DMS79 treated with DMSO at 0.1 percent for 48 hours (cell line): ENCODE data around the gene SIRT5.

Source experiments
- DNase-seq: peaks from one replicate; lab custom pipeline; 2025; lab: John Stamatoyannopoulos, UW

The SIRT5 gene

DNA sequence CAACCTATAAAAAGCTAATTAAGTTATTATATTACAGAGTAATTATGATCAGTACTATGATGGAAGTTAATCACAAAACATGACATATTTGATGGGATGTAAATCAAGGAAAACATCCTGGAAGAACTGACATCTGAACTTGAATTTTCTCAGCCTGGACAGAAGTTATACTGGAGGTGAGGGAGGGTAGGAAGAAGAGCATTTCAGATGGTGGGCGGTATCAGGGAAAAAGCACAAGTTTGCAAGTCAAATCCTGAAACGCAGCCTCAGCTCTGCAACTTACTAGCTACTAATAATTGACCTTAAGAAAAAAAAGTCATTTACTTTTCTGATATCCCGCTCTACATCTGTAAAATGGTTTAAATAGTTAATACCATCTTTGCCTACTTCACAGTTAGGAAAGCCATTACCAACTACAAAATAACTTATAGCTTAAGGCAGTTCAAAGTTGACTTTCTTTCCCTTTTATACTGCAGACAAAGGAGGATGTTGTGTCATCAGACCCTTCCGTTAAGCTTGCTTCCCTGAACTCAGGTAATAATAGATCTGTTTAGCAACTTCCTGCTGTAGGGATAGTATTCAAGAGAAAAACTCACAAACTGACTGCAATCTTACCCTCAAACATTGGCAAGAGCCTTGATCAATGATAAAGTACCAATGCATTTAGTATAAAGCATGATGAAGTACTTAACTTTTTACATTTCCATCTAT lies 61.7 kb downstream of the SIRT5 start:
- DNase-seq = no peak

DNA sequence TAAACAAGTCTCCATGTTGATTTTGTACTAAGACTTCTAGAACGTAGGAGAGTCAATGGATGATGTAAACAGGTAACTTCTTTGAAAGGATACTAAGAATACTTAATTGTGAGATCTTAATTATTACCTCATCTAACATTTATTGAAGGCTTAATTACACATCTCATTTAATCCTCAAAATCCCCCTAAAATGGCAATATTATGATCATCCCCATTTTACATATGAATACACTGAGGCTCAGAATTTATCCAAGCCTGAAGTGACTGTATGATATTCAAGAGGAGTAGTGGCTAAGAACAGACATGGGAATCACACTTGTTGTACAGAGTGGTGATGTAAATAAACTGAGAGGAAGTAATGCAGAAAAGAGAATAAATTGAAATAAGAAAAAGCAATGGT lies 63.6 kb downstream of the SIRT5 start:
- no peak for DNase-seq

DNA sequence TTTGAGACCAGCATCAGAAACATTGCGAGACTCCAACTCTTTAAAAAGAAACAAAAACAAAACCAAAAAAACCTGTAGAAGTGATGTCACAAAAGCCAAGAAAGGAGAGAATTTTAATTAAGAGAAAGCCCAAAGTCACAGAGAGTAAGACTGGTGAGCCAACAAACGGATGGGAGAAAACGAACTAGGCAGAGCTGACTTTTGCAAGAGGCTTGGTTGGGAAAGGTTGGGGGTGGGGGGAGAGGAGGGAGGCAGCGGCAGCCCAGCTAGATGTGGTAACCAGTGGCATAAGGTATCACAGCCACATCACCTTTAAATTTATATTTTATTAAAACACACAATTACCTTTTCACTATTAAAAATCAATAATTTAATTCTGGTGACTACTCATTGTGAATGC lies 64.2 kb downstream of the SIRT5 start:
- DNase-seq = no peak

DNA sequence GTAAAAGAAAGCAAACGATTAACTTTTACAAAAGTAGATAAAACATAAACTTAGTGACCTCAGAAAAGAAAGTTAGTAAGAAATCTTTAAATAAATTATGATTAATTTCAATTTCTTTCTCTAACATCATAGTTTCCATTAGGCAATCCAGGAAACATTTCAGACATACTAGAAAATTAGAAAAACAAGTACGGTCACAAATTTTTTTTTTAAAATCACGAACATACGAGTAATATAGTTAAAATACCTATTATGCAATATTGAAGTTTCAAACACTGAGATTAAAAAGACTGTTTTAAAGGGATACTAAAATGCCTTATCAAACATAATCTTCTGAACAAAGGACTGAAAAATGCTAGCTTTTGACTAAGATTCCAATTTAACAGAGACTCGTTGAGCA lies 66.9 kb downstream of the SIRT5 start:
- DNase-seq = no peak

DNA sequence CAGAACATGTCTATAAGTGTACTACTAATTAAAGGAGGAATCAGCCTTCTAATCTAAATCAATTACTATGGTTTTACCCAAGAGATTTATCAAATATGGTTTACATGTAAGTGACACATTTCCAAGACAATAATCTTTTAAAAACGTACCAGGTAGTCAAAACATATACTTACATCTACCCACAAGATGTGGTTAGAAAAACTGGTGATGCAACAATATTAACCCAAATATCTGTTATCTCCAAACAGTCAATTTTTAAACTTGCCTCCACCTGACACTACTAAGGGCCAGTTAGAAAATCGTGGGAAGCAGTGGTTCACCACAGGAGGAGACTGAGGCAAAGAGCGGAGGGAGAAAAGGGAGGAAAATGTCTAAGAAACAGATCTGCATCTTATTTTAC lies 68.7 kb downstream of the SIRT5 start:
- DNase-seq = no peak

DNA sequence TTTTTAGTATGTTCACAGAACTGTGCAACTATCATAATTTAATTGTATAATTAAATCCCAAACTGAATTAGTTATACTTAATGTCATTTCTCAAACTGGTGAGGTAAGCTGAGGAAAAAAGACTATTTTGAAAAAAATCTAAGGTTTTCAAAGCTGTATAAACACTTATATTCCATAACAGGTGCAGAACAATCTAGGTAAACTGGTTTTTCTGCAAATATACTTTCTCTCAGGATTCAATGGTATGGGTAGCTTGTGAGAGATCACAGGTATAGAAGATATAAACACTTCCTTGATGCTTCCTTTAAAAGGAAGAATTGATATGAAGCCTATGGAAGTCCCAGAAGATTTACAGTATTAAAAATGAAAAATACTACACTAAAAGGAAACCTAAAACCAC lies 74.4 kb downstream of the SIRT5 start:
- no peak for DNase-seq

DNA sequence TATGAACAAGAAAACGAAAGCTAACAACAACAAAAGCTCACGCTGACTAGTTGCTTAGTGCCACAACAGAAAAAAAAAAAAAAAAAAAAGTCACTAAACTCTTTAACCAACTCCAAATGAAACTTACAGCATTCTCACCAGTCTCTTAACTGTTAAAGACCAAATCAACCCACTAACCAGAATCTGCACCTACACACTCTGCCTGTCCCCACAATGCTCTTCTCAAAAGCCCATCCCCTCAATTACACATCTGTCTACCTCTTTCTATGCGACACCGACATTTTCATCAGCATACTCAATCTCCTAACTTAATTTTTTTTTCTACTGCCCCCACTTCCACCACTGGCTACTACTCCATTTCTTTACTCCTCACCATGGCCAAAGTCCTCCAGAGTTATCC lies 75.0 kb downstream of the SIRT5 start:
- DNase-seq = no peak

DNA sequence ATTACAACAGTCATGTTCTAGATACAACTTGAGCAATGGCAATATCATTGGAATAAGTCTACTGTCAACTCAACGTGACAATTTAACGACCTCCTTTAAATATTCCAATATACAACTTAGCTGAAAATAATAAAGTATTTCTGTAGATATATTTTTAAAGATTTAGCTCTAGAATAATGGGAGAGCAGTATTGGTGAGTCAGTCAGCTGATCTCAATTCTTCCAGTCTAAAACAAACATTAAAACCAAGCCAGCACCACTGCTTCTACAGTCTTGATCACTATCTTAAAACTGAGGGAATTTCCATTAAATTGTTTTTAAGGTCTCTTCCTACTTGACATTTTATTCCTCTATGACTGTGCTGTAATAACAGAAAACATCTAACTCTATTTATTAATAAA lies 78.9 kb downstream of the SIRT5 start:
- no peak for DNase-seq

DNA sequence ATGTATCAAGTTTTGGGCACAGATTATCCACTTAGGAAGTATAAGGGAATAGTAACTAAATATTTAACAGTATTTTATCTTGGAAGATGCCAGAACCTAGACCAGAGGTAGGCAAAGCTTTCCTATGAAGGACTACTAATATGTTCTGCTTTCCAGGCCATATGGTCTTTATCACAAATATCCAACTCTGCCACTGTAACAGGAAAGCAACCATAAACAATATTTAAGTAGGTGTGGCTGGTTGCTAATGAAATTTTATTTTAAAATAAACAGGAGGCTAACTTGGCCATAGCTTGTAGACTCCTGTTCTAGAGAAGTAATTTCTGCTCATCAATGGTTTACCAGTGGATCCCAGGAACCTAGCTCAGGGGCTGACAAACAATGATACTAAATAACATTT lies 80.1 kb downstream of the SIRT5 start:
- DNase-seq = no peak

DNA sequence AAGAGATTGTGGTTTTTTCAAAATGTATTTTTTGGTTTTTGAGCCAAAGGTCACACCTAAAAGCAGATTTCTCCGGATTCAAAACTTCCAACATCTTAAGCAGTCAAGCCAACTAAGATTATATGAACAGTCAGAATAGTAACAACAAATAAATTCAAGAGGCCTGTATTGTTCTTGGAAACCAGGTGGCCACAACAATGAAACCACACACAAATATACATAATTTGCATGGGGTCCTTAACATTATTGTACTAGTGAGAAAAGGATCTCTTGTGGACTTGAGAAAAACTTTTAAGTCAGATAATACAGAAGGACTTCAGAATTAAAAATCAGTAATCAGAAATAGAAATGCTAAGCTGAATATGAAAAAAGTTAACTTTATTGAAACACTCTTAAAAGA lies 81.3 kb downstream of the SIRT5 start:
- no peak for DNase-seq

DNA sequence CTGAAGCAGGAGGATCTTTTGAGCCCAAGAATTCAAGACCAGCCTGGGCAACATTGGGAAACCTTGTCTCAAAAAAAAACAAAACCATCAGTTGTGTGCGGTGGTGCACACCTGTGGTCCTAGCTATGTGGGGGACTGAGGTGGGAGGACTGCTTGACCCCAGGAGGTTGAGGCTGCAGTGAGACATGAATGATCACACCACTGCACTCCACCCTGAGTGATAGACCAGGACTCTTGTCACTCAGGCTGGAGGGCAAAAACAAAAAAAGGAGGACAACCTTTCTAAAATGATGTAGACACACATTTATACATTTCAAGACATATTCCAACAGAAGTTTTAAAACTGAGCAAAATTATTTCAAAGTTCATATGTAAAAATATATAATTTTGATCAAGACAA lies 85.9 kb downstream of the SIRT5 start:
- no peak for DNase-seq

DNA sequence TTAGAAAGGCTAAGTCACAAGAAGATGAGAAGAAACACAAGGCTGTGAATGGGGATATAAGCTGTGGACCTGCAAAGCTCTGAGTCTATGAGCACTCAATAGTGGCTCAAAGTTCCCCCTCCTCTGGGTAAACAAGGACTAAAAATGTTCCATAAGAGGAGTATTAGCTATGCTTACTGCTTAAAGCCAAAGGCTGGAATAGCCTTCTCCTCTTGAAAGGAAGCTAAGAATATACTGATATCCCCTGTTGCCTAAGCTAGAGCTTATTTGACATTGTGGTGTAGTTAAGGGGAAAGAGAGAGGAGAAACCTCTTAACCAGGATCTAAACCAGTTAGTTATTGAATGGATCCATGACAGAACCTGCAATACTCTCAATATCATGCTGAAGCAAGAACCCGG lies 86.5 kb downstream of the SIRT5 start:
- DNase-seq = no peak

DNA sequence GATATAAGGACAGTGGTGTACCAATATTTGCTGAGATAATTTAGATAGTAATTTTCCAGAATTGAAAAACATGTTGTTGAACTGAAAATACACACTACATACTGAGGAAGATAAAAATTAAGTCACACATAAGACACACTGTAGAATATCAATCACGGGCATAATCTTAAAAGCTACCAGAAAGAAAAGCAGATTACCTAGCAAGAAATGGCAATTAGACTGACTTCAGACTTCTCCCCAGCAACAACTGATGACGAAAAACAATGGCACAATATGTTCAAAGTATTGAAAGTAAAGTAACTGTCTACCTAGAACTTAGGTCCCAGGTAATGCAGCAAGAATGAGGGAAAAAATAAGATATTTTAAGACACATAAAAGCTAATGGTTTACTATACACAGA lies 87.2 kb downstream of the SIRT5 start:
- DNase-seq = no peak

DNA sequence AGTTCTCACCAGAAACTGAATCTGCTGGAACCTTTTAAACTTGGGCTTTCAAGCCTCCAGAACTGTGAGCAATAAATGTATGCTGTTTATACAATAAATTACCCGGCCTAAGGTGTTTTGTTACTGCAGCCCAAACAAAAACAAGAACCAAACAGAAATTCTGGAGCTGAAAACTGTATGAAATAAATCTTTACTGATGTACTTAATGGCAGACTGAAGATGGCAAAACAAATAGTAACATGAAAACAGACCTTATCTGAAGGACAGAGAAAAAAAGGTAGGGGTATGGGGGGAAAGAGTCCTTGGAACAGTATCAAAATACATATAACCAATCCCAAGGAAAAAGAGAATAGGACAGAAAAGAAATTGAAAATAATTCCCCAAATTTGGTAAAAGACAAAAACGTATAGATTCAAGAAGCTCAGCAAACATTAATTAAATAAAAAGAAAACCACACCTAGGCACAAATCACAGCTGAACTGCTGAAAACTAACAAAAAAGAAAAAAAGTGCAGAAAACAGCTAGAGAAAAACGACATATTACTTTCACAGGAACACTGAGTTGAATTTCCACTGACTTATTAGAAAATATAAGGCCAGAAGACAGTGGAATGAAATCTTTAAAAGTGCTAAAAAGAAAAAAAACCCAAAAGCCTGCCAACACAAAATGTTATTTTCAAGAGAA lies 88.4 kb downstream of the SIRT5 start:
- no peak for DNase-seq

DNA sequence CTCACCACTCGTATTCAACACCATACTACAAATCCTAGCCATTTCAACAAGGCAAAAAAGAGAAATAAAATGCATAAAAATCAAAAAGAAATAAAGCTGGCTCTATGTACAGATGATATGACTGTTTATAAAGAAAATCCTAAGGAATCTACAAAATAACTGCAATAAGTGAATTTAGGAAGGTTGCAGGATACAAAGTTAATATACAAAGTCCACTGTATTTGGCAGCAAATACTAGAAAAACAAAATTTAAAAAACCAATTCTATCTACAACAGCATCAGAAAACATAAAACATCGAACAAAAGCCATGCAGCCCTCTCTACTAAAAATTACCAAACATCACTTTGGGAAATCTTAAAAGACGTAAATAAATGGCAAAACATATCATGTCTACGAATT lies 89.6 kb downstream of the SIRT5 start:
- no peak for DNase-seq
